Activated T-cell treated with anti-CD3 and anti-CD28 coated beads for 48 hours (primary cell): Measurements from ENCODE around the gene XPR1.
"Not testable (repeated sequence)": the region's sequence is repeated elsewhere in the genome, so short reads cannot be mapped to it uniquely, and the experiment has no call there.

Source experiments
- DNase-seq: peaks from one replicate; pipeline ENCODE4 v3.0.0-alpha.2; 2020; ENCODE audit warnings: low read depth

The XPR1 gene

DNA sequence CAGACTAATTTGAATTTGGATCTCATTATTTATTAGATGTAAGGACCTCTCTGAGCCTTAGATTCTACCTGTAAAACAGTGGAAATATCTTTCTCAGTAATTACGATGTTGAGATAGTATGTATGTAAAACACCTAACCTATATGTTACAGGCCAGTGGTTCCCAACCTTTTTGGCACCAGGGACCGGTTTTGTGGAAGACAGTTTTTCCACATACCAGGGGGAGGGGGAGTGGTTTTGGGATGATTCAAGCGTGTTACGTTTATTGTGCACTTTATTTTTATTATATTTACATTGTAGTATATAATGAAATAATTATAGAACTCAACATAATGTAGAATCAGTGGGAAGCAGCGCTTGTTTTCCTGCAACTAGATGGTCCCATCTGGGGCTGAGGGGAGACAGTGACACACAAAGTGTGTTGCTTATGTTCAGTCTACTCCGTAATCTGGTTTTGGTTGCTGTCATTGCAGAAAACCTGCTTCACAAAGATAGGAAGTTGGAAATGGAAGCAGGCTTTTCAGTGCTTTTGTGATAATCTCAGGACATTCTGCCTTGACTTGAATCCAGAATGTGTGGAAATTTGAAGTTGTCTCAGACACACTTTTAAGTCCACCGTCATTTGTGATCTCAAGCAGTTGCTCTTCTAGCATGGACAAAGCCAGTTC, 12.8 kb downstream of the XPR1 start:
- no peak for DNase-seq

DNA sequence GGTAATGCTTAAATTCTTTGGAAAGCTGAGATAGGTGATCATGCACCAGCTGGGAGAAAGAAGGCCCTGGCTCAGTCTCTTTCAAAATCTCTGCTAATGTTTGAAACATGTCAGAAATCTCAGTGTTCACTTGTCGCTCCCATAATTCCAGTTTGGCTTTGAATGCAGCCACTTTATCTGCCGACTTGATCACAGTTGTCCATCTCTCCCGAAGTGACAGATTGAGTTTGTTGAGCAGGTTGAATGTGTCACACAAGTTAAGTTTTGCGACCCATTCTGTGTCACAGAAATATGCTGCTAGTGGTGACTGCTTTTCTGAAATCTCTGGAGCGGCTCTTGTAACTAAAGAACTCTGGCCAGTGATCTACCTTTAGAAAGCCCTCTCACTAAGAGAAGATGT, 13.4 kb downstream of the XPR1 start:
- DNase-seq = not testable (repeated sequence)

DNA sequence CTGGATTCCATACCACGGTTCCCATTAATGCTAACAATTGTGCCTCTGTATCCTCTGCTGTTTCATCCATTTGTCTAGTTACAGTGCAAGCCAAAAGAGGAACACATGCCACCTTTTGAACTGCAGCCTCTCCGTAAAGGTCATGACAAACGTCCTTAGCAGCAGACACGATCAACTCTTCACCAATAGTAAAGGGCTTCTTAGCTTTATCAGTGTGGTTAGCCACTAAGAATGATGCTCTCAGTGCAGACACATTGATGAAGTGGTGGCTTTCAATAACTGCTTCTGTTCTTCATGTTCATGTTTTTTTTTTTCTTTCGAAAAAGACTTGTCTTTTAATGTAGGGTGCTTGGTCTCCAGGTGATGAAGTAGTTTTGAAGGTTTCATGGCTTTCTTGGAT, 14.3 kb downstream of the XPR1 start:
- no peak for DNase-seq

DNA sequence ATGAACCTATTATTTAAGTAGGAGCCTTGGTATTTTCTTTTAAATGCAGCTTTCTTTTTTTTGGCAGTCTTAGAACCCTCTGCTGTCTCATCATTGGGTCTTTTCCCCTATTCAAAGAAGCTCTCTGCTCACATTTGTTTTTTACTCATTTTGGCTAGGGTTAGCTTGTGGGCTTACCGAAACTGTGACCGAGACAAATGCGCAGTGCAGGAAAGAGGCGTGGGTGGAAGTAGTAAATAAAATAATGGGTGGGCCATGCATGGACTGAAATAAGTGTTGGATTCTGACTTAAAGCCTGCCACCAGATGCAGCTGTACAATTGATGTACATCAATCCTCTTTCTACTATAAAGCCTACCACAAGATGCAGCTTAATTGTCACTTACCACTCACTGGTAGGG, 14.7 kb downstream of the XPR1 start:
- DNase-seq = no peak

DNA sequence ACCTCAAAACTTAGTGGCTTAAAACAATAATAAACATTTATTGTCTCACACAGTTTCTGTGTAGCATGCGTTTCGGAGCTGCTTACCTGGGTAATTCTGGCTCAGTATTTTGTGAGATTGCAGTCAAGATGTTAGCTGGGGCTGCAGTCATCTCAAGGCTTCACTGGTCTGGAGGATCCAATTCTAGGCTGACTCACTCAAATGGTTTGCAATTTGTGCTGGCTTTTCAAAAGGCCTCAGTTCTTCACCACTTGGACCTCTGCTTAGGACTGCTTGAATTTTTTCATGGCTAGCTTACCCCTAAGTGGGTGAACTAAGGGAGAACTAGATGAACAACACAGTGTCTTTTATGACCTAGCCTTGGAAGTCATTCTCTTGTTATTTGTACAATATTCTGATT, 21.0 kb downstream of the XPR1 start:
- no peak for DNase-seq

DNA sequence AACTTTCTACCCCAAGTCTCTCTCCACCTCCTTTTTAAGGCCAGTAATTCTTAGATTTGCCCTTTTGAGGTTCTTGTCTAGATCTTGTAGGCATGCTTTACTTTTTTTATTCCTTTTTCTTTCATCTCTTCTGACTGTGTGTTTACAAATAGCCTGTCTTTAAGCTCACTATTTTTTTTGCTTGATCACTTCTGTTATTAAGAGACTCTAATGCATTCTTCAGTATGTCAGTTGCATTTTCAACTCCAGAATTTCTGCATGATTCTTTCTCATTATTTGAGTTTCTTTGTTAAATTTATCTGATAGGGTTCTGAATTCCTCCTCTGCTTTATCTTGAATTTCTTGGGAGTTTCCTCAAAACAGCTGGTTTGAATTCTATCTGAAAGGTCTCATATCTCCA, 30.9 kb downstream of the XPR1 start:
- no peak for DNase-seq

DNA sequence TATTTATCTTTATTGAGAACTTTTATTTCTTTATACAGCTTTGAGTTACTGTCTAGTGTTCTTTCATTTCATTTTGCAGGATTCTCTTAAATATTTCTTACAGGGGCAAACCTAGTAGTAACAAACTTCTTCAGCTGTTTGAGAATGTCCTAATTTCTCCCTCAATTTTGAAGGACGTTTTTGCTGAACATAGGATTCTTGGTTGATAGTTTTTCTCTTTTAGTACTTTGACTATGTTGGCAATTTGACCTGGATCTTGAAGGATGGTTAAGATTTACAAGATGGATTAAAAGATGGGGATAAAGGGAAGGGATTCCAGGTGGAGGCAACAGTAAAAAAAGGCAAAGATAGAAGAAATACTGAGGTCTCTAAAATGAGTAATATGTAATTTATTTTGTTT, 38.9 kb downstream of the XPR1 start:
- no peak for DNase-seq

DNA sequence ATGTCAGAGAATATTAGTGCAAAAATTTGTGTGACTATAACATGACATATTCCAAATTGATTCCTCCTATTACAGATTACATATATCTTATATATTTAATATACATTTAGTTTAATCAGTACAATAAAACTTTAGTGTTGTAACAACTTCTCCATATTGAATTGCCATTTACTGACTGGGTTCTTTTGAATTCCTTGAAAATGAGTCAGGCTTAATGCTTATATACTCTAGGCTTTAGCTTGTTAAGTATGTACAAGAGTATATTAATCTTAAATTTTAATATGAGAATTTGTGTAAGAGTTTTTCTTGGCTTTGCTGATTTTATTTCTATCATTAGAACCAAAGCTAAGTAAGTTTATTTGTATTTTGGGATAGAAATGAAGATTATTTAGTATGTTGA, 40.3 kb downstream of the XPR1 start:
- no peak for DNase-seq

DNA sequence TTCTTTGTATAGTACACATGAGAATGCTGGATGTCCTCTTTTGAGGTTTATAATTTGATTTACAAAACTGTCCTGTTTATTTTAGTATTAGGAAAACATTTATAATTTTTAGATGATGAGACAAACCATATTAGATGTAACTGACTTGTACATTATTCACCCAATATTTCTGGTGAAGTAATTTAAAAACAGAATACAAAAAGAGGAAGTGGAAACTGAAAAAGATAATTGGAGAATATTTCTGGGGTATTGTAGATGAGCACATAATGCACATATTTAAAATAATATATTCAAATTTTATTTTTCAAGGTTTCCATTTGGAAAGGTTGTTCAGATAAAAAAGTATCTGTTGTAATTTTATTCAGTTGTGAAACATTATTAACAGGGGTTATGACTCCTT, 40.7 kb downstream of the XPR1 start:
- DNase-seq = no peak

DNA sequence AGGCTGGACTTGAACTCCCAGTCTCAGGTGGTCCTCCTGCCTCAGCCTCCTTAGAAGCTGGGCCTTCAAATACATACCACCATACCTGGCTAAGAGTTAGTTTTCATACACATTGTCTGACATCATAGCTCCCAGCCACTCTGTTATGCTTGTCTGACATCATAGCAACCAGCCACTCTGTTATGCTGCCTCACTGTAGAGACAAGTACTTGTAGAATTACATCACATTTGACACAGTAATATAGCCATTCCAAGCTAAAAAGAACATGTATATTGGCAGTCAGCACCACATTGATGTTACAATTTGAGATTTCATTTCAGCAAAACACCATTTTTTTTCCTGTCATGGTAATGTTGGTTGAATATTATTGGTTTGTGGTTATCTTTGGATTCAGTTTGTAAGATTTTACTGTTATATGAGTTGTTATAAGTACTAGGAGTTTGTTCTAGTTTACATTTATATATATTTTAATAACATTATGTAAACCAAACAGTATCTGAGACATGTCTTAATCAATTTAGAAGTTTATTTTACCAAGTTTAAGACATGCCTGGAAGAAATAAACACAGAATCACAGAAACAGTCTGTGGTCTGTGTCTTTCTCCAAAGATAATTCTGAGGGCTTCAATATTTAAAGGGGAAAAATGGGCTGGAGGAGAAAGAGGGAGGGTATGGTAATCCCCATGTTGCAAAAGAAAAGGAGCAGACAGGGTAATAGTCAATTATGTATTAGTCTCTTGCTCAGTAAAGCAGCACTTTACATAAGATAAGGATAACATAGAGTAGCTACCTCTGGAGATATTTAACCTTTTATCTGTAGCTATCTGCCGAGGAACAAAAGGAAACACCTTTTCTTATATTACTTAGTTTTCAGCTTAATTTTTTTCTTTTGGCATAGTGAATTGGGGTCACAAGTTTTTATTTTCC, 43.0 kb downstream of the XPR1 start:
- no peak for DNase-seq

DNA sequence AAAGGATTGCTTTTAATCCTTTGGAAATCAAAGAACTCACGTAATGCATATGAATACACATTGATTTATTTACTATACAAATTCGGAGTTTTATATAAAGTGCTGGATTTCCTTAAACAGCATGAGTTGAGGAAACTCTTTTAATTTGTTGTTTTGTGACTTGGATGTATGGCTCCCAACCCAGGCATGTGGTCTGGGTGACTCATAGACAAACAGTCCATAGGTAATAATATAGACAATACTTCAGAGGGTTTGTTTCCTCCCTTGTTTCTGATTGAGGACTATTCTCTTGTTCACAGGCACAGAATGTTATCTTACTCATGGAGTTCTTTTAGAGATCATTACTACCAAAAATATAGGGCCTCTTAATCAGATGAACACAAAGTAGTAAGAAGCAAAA, 43.8 kb downstream of the XPR1 start:
- no peak for DNase-seq

DNA sequence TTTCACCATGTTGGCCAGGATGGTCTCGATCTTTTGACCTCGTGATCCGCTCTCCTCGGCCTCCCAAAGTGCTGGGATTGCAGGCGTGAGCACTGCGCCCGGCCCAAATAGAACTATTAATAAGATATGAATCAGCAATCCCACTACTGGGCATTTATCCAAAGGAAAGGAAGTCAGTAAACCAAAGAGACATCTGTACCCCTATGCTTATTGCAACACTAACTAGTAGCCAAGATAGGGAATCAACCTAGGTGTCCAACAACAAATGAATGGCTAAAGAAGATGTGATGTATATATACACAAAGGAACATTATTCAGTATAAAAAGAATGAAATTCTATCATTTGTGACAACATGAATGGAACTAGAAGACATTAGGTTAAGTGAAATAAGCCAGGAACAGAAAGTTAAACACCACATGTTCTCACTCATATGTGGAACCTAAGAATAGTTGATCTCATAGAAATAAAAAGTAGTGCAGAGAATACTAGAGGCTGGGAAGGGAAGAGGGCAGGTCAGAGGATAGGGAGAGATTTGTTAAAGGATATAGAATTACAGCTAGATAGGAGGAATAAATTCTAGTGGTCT, 48.8 kb downstream of the XPR1 start:
- DNase-seq = no peak

DNA sequence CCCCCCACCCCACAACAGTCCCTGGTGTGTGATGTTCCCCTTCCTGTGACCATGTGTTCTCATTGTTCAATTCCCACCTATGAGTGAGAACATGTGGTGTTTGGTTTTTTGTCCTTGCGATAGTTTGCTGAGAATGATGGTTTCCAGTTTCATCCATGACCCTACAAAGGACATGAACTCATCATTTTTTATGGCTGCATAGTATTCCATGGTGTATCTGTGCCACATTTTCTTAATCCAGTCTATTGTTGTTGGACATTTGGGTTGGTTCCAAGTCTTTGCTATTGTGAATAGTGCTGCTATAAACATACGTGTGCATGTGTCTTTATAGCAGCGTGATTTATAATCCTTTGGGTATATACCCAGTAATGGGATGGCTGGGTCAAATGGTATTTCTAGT, 51.3 kb downstream of the XPR1 start:
- DNase-seq = not testable (repeated sequence)

DNA sequence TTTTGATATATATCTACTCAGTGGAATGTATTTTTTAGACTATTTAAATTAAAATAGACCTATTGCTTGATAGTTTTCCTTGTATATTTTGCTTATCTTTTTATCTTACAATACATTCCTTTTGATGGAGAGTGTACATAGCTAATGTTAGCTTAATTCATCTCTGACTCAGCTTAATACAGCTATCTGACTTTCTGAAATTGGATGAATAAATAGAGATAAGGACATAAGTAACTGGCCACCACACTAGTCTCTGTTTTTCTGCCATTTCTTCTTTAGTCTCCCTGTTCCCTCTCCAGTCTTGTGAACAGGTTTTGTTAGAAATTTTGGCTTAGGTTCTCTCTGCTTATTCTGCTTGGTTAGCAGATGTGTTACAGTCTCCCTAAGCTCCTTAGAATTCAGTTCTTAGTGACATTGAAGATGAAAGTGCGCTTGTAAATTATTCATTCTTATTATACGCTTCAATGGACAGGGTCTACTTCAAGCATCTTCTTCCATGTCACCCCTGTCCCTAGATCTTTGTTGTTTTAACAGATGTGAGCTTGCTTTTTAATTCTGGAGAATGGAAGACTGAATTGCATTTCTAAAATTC, 59.6 kb downstream of the XPR1 start:
- DNase-seq = no peak

DNA sequence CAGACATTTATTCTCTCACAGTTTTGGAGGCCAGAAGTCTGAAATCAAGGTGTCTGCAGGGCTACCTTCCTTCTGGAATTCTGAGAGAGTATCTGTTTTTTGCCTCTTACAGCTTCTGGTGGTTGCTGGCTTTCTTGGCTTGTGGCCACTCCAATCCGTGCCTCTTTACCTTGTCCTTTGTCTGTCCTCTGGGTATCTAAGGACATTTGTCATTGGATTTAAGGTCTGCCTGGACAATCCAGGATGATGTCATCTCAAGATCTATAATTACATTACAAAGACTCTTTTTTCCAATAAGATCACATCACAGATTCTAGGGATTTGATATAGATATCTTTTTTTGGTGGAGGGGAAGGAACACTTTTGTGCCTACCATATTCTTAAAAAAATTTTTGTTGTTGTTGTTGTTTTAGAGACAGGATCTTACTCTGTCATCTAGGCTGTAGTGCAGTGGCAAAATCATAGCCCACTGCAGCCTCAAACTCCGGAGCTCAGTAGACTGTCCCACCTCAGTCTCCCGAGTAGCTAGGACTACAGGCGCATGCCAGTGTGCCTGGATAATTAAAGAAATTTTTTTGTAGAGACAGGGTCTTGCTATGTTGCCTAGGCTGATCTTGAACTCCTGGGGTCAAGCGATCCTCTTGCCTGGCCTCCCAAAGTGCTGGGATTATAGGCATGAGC, 61.9 kb downstream of the XPR1 start:
- DNase-seq = no peak

DNA sequence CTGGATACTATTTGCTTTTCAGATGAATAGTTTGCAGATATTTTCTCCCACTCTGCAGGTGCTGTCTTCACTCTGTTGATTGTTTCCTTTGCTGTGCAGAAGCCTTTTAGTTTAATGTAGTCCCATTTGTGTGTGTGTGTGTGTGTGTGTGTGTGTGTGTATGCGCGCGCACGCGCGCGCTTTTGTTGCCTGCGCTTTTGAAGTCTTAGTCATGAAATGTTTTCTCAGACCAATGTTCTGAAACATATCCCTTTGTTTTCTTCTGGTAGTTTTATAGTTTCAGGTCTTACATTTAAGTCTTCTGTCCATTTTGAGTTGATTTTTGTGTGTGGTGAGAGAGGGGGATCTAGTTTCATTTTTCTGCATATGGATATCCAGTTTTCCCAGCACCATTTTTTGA, 63.5 kb downstream of the XPR1 start:
- DNase-seq = no peak

DNA sequence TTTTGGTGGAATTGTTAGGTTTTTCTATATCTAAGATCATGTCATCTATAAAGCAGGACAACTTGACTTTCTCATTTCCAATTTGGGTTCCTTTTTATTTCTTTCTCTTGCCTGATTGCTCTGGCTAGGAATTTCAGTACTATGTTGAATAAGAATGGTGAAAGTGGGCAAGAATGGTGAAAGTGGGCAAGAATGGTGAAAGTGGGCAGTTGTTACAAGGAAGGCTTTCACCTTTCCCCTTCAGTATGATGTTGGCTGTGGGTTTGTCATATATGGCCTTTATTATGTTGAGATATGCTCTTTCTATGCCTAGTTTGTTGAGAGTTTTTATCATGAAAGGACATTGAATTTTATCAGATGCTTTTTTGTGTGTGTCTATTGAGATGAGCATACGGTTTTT, 64.5 kb downstream of the XPR1 start:
- no peak for DNase-seq

DNA sequence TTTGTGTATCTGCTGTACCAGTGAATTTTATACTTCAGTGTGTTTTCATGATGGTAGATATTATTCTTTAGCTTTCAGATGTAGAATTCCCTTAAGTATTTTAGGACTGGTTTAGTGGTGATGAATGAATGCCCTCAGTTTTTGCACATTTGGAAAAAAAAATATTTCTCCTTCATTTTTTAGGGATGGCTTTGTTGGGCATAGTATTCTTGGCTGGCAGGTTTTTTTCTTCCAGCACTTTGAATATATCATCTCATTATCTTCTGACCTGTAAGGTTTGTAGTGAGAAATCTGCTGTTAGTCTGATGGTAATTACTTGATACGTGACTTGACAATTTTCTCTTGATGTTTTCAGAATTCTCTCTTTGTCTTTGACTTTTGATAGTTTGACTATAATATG, 66.8 kb downstream of the XPR1 start:
- DNase-seq = no peak

DNA sequence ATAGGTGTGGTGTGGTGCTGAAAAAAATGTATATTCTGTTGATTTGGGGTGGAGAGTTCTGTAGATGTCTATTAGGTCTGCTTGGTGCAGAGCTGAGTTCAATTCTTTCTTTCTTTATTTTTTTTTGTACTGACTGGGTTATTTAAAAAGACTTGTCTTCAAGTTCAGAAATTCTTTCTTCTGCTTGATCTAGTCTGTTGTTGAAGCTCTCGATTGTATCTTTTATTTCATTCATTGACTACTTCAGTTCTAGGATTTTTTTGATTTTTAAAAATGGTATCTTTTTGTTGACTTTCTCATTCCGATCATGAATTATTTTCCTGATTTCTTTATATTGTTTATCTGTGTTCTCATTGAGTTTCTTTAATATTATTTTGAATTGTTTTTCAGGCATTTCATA, 70.6 kb downstream of the XPR1 start:
- not testable (repeated sequence) for DNase-seq

DNA sequence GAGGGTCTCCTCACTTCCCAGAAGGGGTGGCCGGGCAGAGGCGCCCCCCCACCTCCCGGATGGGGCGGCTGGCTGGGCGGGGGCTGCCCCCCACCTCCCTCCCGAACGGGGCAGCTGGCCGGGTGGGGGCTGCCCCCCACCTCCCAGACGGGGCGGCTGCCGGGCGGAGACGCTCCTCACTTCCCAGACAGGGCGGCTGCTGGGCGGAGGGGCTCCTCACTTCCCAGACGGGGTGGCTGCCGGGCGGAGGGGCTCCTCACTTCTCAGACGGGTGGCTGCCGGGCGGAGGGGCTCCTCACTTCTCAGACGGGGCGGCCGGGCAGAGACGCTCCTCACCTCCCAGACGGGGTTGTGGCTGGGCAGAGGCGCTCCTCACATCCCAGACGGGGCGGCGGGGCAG, 78.9 kb downstream of the XPR1 start:
- DNase-seq = not testable (repeated sequence)

DNA sequence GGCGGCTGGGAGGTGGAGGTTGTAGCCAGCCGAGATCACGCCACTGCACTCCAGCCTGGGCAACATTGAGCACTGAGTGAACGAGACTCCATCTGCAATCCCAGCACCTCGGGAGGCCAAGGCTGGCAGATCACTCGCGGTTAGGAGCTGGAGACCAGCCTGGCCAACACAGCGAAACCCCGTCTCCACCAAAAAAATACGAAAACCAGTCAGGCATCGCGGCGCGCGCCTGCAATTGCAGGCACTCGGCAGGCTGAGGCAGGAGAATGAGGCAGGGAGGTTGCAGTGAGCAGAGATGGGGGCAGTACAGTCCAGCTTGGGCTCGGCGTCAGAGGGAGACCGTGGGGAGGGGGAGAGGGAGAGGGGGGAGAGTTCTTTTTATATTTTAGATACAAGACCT, 79.4 kb downstream of the XPR1 start:
- not testable (repeated sequence) for DNase-seq

DNA sequence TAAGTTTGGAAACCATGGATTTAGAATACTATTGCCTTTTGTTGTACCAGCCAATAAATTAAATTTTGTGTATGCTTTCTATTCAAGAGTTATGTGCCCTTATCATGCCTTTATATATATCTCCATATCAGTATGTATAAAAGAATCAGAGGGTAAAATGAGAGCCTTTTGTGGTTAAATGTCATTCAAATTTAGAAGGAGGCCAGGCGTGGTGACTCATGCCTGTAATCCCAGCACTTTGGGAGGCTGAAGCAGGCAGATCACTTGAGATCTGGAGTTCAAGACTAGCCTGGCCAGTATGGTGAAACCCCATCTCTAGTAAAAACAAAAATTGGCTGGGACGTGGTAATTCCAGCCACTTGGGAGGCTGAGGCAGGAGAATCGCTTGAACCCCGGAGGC, 88.9 kb downstream of the XPR1 start:
- no peak for DNase-seq
